ENCODE data around the gene SRL.
"Not testable (repeated sequence)": the region's sequence is repeated elsewhere in the genome, so short reads cannot be mapped to it uniquely, and the experiment has no call there.

Gene SRL

DNA sequence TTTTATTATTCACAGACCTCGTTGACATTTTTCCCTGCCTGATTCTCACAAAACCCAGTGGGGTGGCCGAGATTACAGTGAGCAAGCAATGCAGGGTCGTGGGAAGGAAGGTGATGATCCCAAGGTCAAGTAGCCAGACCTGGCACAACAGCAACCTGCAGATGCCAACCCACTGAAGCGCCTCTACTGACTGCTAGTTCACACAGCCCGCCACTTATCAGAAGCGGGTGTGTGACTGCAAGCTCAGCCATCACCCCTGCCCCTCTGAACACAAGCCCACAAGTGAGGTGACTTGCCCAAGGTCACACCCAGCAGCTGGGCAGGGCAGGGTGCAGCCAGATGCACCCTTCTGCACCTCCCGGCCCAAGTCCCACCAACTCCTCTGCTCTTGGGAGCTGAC is 23.8 kb upstream of the SRL start:
- peaks cover 20% of the 10 kb centered on the region for H3K4me1 Mint-ChIP-seq
- peaks cover 7% of the 10 kb centered on the region for H3K36me3 Mint-ChIP-seq
- no peaks in the 10 kb centered on the region for H3K27me3 Mint-ChIP-seq
- no peak overlapping the region for H3K27ac Mint-ChIP-seq
- no peak overlapping the region for H3K4me3 Mint-ChIP-seq
- no peaks in the 10 kb centered on the region for H3K9me3 Mint-ChIP-seq

DNA sequence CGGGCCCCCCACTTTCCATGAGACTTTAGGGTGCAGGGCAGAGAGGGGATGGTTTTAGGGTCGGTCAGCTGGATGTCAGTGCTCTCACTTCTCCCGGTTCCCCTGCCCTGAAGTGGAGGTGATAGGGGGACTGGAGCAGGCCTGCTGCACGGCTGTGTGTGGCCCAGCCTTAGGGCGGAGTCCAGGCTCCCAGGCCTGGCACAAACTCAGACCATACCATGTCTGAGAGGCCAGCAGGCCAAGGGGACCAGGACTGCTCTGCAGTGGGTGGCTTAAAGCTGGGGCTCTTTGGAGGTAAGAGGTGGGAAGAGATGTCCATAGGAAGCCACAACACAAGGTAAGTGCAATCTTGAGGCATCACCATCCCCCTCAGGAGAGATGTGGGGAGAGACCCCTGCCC is 22.7 kb upstream of the SRL start:
- H3K9me3 Mint-ChIP-seq: no peaks in the 10 kb centered on the region
- no peak overlapping the region for H3K4me3 Mint-ChIP-seq
- peaks cover 7% of the 10 kb centered on the region for H3K36me3 Mint-ChIP-seq
- no peak overlapping the region for H3K27ac Mint-ChIP-seq
- H3K27me3 Mint-ChIP-seq: no peaks in the 10 kb centered on the region
- H3K4me1 Mint-ChIP-seq: peaks cover 19% of the 10 kb centered on the region

DNA sequence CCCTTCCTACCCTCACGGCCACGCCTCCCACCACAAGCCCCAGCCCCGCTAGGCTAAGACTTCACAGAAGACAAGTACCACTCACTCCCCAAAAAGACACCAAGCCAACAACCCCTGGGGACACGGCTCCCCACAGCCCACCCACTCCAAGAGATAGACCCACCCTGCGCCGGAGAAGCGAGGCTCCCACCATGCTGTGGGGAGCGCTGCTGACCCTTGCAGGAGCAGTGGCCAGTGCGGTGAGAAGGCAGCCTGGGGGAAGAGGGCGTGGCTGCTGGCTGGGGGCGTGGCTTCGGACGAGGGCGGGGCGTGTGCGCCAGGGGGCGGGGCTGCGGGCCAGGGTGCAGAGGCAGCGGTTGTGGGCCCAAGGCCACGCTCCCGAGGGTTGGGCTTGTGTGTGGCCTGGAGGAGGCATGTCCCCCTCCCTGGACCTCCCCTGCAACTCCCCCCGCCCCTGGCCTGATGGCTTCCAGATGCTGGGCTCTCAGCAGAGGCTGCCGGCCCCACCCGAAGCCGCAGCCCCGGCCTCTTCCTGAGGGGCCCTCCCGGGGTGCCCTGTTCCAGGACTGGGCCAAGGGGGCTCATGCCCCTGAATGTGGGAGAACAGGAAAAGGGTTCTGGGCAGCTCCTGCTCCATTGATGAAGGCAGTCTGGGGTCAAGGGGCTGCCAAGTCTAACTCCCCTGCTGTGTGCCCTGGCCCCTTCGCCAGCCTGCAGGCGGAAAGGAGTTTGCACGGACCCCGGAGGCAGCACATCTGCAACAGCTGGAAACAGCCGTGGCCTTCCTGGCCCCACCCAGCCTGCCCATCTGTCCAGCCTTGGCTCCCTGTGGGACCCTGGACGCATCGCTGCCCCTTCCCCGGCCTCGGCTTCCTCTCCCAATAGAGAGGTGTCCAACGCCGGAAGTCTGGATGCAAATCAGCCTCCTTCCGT is 21.9 kb upstream of the SRL start:
- no peaks in the 10 kb centered on the region for H3K9me3 Mint-ChIP-seq
- no peak overlapping the region for H3K27ac Mint-ChIP-seq
- no peak overlapping the region for H3K4me3 Mint-ChIP-seq
- H3K4me1 Mint-ChIP-seq: peaks cover 19% of the 10 kb centered on the region
- H3K36me3 Mint-ChIP-seq: peaks cover 7% of the 10 kb centered on the region
- H3K27me3 Mint-ChIP-seq: no peaks in the 10 kb centered on the region

- Mint-ChIP-seq H3K9me3 (no peaks in the 10 kb centered on the region), H3K4me3 (no peak overlapping the region), H3K36me3 (peaks cover 7% of the 10 kb centered on the region), H3K27ac (no peak overlapping the region), H3K27me3 (no peaks in the 10 kb centered on the region), H3K4me1 (peaks cover 13% of the 10 kb centered on the region)
Measured at GRCh38 chr16:4262303-4262835, 20.5 kb upstream of the SRL start.

- Mint-ChIP-seq H3K4me1 (peaks cover 13% of the 10 kb centered on the region), H3K9me3 (no peaks in the 10 kb centered on the region), H3K27ac (peak overlapping the region; percentile 55), H3K27me3 (no peaks in the 10 kb centered on the region), H3K4me3 (no peak overlapping the region), H3K36me3 (peaks cover 7% of the 10 kb centered on the region)
Measured at GRCh38 chr16:4261557-4262172, 19.8 kb upstream of the SRL start.

DNA sequence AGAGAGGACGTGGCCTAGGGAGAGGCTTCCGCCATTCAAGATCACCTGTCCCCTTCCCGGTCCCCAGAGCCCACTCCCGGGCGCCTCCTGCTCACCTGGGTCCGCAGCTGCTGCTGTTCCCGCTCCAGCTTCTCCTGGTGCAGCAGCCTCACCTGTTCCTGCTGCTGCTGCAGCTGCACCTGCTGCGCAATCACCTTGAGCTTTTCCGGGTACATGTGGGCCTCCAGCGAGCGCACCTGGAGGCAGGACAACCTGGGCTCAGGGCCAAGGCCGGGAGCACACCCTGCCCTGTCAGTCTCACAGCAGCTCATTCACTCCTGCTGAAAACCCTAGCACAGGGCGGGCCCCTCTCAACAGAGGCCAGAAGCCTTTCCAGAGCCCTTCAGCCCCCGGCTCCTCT is 18.5 kb upstream of the SRL start:
- H3K36me3 Mint-ChIP-seq: peaks cover 7% of the 10 kb centered on the region
- peaks cover 8% of the 10 kb centered on the region for H3K4me1 Mint-ChIP-seq
- no peaks in the 10 kb centered on the region for H3K27me3 Mint-ChIP-seq
- no peaks in the 10 kb centered on the region for H3K9me3 Mint-ChIP-seq
- H3K4me3 Mint-ChIP-seq: no peak overlapping the region
- no peak overlapping the region for H3K27ac Mint-ChIP-seq

GRCh38 chr16:4257646-4258556 is 16.0 kb upstream of the SRL start:
- Mint-ChIP-seq H3K27me3 (no peaks in the 10 kb centered on the region), H3K9me3 (no peaks in the 10 kb centered on the region), H3K4me3 (no peak overlapping the region), H3K4me1 (peaks cover 8% of the 10 kb centered on the region), H3K27ac (no peak overlapping the region), H3K36me3 (peaks cover 5% of the 10 kb centered on the region)

DNA sequence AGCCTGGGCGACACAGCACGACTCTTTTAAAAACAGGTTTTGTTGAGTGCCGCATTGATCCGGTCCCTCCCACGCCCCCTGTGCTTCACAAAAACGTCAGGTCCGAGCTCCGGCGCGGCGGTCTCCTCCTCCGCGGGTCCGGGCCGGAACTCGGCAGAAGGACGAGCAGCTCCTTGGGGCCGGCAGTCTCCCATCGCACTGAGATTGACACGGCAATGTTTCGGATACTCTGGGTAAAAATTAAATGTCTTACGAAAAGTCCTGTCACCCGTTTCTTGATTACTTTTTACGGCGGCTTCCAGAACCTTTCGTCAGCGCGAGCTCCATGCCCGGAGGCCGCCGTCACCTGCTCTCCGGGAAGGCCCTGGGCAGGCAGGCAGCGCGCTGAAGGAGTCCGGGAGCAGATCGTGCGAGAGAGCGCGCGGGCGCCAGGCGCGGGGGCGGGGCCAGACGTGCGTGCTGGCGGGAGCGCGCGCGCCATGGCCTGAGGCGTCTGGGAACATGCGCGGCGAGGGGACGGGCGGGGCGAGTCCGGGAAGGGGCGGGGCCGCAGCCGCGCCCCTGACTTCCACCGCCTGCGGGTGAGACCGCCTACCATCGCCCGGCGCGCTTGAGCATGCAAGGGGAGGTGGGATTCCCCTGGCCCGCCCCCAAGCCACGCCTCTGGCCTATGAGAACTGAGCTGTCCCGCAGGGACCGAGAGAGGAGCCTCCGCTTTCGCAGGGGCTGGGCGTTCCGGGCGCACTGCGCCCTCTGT is 11.7 kb upstream of the SRL start:
- peaks cover 12% of the 10 kb centered on the region for H3K4me1 Mint-ChIP-seq
- peak overlapping the region; percentile 97 for H3K27ac Mint-ChIP-seq
- H3K4me3 Mint-ChIP-seq: peak overlapping the region; percentile 96
- H3K36me3 Mint-ChIP-seq: no peaks in the 10 kb centered on the region
- no peaks in the 10 kb centered on the region for H3K9me3 Mint-ChIP-seq
- H3K27me3 Mint-ChIP-seq: no peaks in the 10 kb centered on the region

DNA sequence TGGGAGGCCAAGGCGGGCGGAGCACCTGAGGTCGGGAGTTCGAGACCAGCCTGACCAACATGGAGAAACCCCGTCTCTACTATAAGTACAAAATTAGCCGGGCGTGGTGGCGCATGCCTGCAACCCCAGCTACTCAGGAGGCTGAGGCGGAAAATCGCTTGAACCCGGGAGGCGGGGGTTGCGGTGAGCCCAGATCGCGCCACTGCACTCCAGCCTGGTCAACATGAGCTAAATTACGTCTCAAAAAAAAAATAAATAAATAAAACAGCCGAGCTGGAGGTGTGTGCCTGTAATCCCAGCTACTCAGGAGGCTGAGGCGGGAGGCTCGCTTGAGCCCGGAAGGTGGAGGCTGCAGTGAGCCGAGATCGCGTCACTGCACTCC is 11.1 kb upstream of the SRL start:
- H3K27me3 Mint-ChIP-seq, H3K9me3 Mint-ChIP-seq, H3K36me3 Mint-ChIP-seq: not testable (repeated sequence)
- Mint-ChIP-seq H3K4me1 (peaks cover 12% of the 10 kb centered on the region), H3K4me3 (peak overlapping the region; percentile 96), H3K27ac (peak overlapping the region; percentile 97)

- Mint-ChIP-seq H3K4me3 (no peak overlapping the region), H3K27me3 (no peaks in the 10 kb centered on the region), H3K36me3 (no peaks in the 10 kb centered on the region), H3K27ac (peak overlapping the region; percentile 15), H3K9me3 (no peaks in the 10 kb centered on the region), H3K4me1 (peaks cover 12% of the 10 kb centered on the region)
Measured at GRCh38 chr16:4249530-4250308, 7.8 kb upstream of the SRL start.

GRCh38 chr16:4247460-4247784 is 5.5 kb upstream of the SRL start:
- Mint-ChIP-seq H3K27ac (no peak overlapping the region), H3K4me1 (peaks cover 5% of the 10 kb centered on the region), H3K36me3 (no peaks in the 10 kb centered on the region), H3K4me3 (no peak overlapping the region), H3K27me3 (no peaks in the 10 kb centered on the region), H3K9me3 (no peaks in the 10 kb centered on the region)

GRCh38 chr16:4246777-4247459 is 5.0 kb upstream of the SRL start:
- no peak overlapping the region for H3K4me3 Mint-ChIP-seq
- H3K27me3 Mint-ChIP-seq: no peaks in the 10 kb centered on the region
- no peaks in the 10 kb centered on the region for H3K36me3 Mint-ChIP-seq
- H3K9me3 Mint-ChIP-seq: no peaks in the 10 kb centered on the region
- H3K4me1 Mint-ChIP-seq: peaks cover 4% of the 10 kb centered on the region
- no peak overlapping the region for H3K27ac Mint-ChIP-seq

DNA sequence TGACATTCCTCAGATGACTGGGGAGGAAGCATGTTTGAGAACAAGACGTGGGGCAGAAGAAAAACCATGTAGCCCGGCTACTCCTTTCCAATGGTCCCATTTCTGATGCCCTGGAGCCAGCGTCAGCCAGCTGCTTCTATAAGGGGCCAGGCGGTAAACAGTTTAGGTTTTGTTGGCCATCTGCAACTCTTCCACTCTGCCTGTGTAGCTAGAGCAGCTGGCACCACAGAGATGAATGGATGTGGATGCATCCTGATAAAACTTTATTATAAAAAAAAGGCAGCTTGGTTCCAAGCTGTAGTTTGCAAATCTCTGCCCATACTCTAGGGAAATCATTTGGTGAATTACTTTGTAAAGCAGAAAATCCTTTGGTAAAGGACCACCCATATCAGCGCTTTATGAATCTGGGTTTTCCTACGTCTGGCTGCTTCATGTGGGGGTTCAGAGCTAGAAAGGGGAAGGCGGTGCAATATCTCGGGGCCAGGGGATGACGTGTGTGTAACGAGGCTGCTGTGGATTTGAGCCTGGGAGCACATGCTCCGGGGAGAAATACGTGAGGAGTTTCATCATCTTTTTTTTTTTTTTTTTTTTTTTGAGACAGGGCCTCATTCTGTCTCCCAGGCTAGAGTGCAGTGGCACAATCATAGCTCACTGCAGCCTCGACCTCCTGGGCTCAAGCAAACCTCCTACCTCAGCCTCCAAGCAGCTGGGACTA is 3.4 kb upstream of the SRL start:
- Mint-ChIP-seq H3K36me3 (no peaks in the 10 kb centered on the region), H3K27me3 (no peaks in the 10 kb centered on the region), H3K9me3 (no peaks in the 10 kb centered on the region), H3K27ac (no peak overlapping the region), H3K4me3 (no peak overlapping the region), H3K4me1 (no peaks in the 10 kb centered on the region)

Measured in activated naive CD4-positive, alpha-beta T cell treated with anti-CD3 and anti-CD28 coated beads, Interleukin-2, amount 50 U/mL, for 24 hours (primary cell).